CD4-positive, alpha-beta T cell treated with Interleukin-17A for 4 hours (primary cell): Measurements from ENCODE around the gene NMNAT2.
"Not testable (repeated sequence)": the region's sequence is repeated elsewhere in the genome, so short reads cannot be mapped to it uniquely, and the experiment has no call there.

Source experiments
- DNase-seq: peaks from one replicate; pipeline ENCODE4 v3.0.0-alpha.2; 2020; ENCODE audit warnings: mixed read lengths

Gene NMNAT2

GRCh38 chr1:183417772-183418491 is at the start of gene NMNAT2:
NMNAT2 (minus strand) TSS chr1:183418380; CDS start chr1:183418267, 113 bp downstream.
- DNase-seq = no peak

- DNase-seq = no peak
Observed at GRCh38 chr1:183467687-183468086, 49.5 kb upstream of the NMNAT2 start.

GRCh38 chr1:183466781-183467180 is 48.6 kb upstream of the NMNAT2 start:
- DNase-seq = no peak

GRCh38 chr1:183463566-183463965 is 45.4 kb upstream of the NMNAT2 start:
- DNase-seq = no peak

GRCh38 chr1:183461350-183461749 is 43.2 kb upstream of the NMNAT2 start:
- no peak for DNase-seq

- no peak for DNase-seq
Observed at GRCh38 chr1:183460596-183460995, 42.4 kb upstream of the NMNAT2 start.

- DNase-seq = no peak
Observed at GRCh38 chr1:183457449-183457848, 39.3 kb upstream of the NMNAT2 start.

GRCh38 chr1:183456826-183457225 is 38.6 kb upstream of the NMNAT2 start:
- DNase-seq = no peak

GRCh38 chr1:183454377-183454776 is 36.2 kb upstream of the NMNAT2 start:
- DNase-seq = no peak

GRCh38 chr1:183450093-183450492 is 31.9 kb upstream of the NMNAT2 start:
- no peak for DNase-seq

- DNase-seq = no peak
Observed at GRCh38 chr1:183449223-183449770, 31.1 kb upstream of the NMNAT2 start.

- no peak for DNase-seq
Observed at GRCh38 chr1:183444243-183444642, 26.1 kb upstream of the NMNAT2 start.

GRCh38 chr1:183443466-183443865 is 25.3 kb upstream of the NMNAT2 start:
- no peak for DNase-seq

- DNase-seq = no peak
Observed at GRCh38 chr1:183443011-183443410, 24.8 kb upstream of the NMNAT2 start.

- DNase-seq = no peak
Observed at GRCh38 chr1:183438060-183438459, 19.9 kb upstream of the NMNAT2 start.

GRCh38 chr1:183435497-183435896 is 17.3 kb upstream of the NMNAT2 start:
- DNase-seq = no peak

- no peak for DNase-seq
Observed at GRCh38 chr1:183433703-183434102, 15.5 kb upstream of the NMNAT2 start.

GRCh38 chr1:183432548-183432875 is 14.3 kb upstream of the NMNAT2 start:
- no peak for DNase-seq

- DNase-seq = no peak
Observed at GRCh38 chr1:183431840-183432547, 13.8 kb upstream of the NMNAT2 start.

- DNase-seq = not testable (repeated sequence)
Observed at GRCh38 chr1:183427591-183427990, 9.4 kb upstream of the NMNAT2 start.

- no peak for DNase-seq
Observed at GRCh38 chr1:183424691-183425090, 6.5 kb upstream of the NMNAT2 start.

- no peak for DNase-seq
Observed at GRCh38 chr1:183423541-183423940, 5.4 kb upstream of the NMNAT2 start.

GRCh38 chr1:183419399-183419798 is 1.2 kb upstream of the NMNAT2 start:
- DNase-seq = no peak

GRCh38 chr1:183418696-183419095 is 516 bp upstream of the NMNAT2 start:
- no peak for DNase-seq
